Measurements from ENCODE around the gene TFDP2. TPM values are rescaled to one million over a fixed set of nuclear protein-coding genes. Genes with fewer than 3 reads are reported as not detected.

TFDP2 gene
- total RNA-seq, 2 experiments from 2014 or later: 21.2 to 22.8 TPM

DNA sequence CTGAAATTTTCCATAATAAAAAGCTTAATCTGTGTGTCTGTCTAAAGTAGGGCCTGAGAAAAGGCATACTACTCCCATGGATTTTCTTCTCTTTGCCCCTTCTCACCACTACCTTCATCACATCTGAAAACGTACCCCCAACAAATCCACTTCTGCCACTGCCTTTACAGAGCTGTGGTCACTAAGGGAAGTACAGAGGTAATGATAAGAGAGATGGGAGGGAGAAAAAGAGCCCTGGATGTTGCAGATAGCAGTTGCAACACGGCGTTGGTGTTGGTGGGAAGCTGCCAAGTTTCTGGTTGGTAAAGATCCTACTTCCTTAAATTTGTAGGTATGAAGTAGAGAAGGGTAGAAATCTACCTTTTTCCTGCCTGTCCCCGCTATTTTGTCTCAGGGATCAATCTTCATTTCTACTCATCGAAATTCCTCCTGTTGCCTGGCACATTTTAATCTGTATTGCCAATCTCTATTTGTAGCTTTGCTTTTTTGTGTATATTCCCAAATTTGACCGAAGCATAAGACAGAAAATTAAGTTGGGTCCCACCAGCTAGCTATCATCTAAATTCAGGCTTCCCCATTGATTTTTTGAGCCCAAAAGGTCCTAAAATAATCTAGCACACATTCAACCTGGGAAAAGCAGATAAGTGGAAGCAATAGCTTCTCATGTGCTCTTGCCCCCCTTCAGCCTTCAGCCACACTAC is 102.9 kb downstream of the TFDP2 start:
- POLR2A ChIA-PET: interaction anchor here (0.7 kb wide), 1 partner anchor 46 kb away, joined by 3 read pairs; no protein-coding TSS in a partner anchor
- no peak overlapping the region for H3K27ac Mint-ChIP-seq
- no peaks in the 10 kb centered on the region for H3K4me1 Mint-ChIP-seq
- no peaks in the 10 kb centered on the region for H3K9me3 Mint-ChIP-seq
- no peak for DNase-seq
- no peaks in the 10 kb centered on the region for H3K36me3 Mint-ChIP-seq (ENCODE audit: low read depth)
- no peak overlapping the region for H3K4me3 Mint-ChIP-seq
- CTCF ChIA-PET: no interaction called here
- no peaks in the 10 kb centered on the region for H3K27me3 Mint-ChIP-seq

DNA sequence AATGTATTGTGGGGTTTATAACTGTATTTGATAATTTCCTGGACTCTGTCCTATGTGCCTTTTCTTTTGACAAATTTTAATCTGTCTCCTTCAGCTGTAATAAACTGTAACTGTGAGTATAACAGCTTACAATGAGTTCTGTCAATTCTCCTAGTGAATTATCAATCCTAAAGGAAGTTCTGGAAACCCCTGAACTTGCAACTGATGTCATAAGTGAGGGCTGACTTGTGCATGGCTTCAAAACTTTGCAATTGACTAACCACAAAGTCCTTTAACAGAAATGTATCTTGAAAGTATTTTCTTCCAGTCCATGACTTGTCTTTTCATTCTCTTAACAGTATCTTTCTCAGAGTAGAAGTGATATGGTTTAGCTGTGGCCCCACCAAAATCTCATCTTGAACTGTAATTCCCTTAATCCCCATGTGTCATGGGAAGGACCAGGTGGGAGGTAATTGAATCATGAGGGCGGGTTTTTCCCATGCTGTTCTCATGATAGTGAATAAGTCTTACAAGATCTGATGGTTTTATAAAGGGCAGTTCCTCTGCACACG is 108.3 kb downstream of the TFDP2 start:
- H3K4me1 Mint-ChIP-seq: no peaks in the 10 kb centered on the region
- no peak overlapping the region for H3K4me3 Mint-ChIP-seq
- no peaks in the 10 kb centered on the region for H3K9me3 Mint-ChIP-seq
- POLR2A ChIA-PET: no interaction called here
- H3K27me3 Mint-ChIP-seq: no peaks in the 10 kb centered on the region
- CTCF ChIA-PET: no interaction called here
- H3K36me3 Mint-ChIP-seq (ENCODE audit: low read depth): no peaks in the 10 kb centered on the region
- DNase-seq: no peak
- H3K27ac Mint-ChIP-seq: no peak overlapping the region

DNA sequence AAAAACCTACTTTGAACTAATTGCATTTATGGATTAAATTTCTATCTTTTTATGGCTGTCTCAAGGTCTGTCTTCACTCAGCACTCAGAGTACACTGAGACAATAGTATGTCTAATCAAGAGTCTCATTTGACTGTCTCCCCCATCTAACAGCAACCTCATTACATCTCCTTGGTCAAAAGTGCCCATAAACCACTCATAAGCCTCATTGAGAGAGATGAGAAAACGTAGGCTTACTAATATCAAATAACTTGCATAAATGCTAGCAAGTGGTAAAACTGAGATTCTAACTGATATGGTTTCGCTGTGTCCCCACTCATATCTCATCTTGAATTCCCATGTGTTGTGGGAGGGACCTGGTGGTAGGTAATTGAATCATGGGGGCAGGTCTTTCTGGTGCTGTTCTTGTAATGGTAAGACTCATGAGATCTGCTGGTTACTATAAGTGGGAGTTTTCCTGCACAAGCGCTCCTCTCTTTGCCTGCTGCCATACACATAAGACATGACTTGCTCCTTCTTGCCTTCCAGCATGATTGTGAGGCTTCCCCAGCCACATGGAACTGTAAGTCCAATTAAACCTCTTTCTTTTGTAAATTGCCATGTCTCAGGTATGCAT is 113.9 kb downstream of the TFDP2 start:
- H3K27me3 Mint-ChIP-seq: no peaks in the 10 kb centered on the region
- DNase-seq: no peak
- ChIA-PET POLR2A (no interaction called here), CTCF (no interaction called here)
- no peaks in the 10 kb centered on the region for H3K9me3 Mint-ChIP-seq
- H3K4me3 Mint-ChIP-seq: no peak overlapping the region
- H3K4me1 Mint-ChIP-seq: no peaks in the 10 kb centered on the region
- H3K27ac Mint-ChIP-seq: no peak overlapping the region
- no peaks in the 10 kb centered on the region for H3K36me3 Mint-ChIP-seq (ENCODE audit: low read depth)

DNA sequence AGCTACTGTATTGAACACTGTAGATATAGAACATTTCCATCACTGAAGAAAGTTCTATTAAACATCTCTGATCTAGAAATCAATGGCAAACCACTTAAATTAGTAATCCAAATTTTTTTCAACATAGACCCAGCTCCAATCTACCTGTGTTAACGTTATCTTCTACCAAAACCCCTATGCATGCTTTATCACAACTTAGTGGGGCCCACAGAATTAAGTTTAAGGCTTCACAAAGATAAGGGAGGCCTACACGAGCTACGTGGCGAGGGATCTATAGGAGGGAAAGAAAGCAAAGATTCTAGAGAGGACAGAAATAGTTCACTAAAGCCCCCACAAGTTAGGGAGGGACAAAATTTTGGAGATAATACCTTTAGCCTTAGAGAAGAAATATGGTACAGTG is 116.1 kb downstream of the TFDP2 start:
- Mint-ChIP-seq H3K4me3 (no peak overlapping the region), H3K27me3 (no peaks in the 10 kb centered on the region), H3K36me3 (ENCODE audit: low read depth) (no peaks in the 10 kb centered on the region), H3K4me1 (peaks cover 5% of the 10 kb centered on the region), H3K9me3 (no peaks in the 10 kb centered on the region), H3K27ac (no peak overlapping the region)
- ChIA-PET CTCF (no interaction called here), POLR2A (no interaction called here)
- no peak for DNase-seq

DNA sequence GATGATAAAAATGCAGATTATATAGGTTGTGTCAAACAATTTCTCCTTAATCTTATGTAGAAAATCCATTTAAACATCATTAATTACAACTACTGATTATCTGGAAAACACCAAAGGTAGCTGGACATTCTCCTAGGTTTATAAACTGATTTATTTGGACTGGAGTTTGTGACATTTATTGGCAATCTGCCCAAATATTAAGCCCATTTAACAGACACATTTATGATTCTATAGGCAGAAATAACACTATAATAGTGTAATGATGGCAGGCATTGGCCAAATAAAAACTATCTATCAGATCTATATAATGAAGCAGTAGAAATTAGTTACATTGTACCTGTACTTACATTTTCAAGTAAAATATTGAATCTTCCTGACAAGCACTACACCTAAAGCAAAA is 117.8 kb downstream of the TFDP2 start:
- Mint-ChIP-seq H3K4me3 (no peak overlapping the region), H3K36me3 (ENCODE audit: low read depth) (no peaks in the 10 kb centered on the region), H3K4me1 (peaks cover 13% of the 10 kb centered on the region), H3K27me3 (no peaks in the 10 kb centered on the region), H3K9me3 (no peaks in the 10 kb centered on the region), H3K27ac (no peak overlapping the region)
- ChIA-PET POLR2A (no interaction called here), CTCF (no interaction called here)
- DNase-seq: no peak

DNA sequence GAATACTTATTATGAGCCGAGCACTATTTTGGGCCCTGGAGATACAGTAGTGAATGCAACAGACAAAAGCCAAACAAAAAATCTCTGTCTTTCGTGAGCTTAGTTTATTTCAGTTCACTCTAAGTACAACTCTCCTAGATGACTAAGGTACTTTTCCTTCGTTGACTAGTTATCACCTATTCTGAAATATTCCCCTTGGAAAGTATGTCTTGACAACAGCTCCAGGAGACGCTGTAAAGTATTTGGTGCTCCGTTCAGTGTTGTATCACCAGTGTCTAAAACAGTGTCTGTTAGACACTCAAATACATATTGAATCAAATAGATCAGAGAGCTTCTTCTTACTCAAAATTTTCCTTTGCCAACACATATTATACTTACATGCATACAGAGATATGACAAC is 119.6 kb downstream of the TFDP2 start:
- POLR2A ChIA-PET: no interaction called here
- H3K4me1 Mint-ChIP-seq: peaks cover 13% of the 10 kb centered on the region
- no peak for DNase-seq
- H3K4me3 Mint-ChIP-seq: no peak overlapping the region
- CTCF ChIA-PET: interaction anchor here (0.6 kb wide), 1 partner anchor 205 kb away, joined by 4 read pairs; no protein-coding TSS in a partner anchor
- H3K9me3 Mint-ChIP-seq: no peaks in the 10 kb centered on the region
- H3K27ac Mint-ChIP-seq: no peak overlapping the region
- H3K36me3 Mint-ChIP-seq (ENCODE audit: low read depth): no peaks in the 10 kb centered on the region
- no peaks in the 10 kb centered on the region for H3K27me3 Mint-ChIP-seq

DNA sequence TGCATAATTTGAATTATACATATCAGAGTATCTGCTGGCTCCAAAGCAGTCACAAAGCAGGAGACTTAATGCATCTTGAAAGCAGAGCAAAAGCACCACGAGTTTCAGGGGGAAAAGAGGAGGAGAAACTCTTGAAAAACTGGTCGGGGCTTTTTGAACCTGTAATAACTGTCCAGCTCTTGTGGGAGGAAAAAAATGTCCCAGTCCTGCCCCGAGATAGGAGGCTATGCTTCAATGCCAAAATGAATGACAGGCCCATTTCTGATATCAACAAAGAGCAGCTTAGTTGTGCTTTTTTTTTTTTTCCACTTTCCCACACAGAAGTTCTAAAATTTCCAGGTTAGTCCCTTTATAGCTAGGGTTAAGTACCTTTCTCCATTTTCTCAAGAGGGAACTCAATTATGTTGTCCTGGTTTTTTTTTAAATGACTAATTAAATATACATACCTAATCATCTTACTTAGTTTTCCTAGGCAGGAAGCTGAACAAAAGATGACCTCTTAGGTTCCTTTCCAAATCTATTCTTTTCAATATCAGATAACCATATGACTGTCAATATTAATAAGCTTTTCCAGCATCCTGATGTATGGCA is 120.2 kb downstream of the TFDP2 start:
- Mint-ChIP-seq H3K4me1 (peaks cover 13% of the 10 kb centered on the region), H3K9me3 (no peaks in the 10 kb centered on the region), H3K27me3 (no peaks in the 10 kb centered on the region), H3K4me3 (no peak overlapping the region), H3K36me3 (ENCODE audit: low read depth) (no peaks in the 10 kb centered on the region), H3K27ac (no peak overlapping the region)
- DNase-seq: no peak
- POLR2A ChIA-PET: interaction anchor here (0.6 kb wide), 1 partner anchor 276 kb away, joined by 4 read pairs; no protein-coding TSS in a partner anchor
- CTCF ChIA-PET: interaction anchor here (1.1 kb wide), 1 partner anchor 154 kb away, joined by 4 read pairs; no protein-coding TSS in a partner anchor

DNA sequence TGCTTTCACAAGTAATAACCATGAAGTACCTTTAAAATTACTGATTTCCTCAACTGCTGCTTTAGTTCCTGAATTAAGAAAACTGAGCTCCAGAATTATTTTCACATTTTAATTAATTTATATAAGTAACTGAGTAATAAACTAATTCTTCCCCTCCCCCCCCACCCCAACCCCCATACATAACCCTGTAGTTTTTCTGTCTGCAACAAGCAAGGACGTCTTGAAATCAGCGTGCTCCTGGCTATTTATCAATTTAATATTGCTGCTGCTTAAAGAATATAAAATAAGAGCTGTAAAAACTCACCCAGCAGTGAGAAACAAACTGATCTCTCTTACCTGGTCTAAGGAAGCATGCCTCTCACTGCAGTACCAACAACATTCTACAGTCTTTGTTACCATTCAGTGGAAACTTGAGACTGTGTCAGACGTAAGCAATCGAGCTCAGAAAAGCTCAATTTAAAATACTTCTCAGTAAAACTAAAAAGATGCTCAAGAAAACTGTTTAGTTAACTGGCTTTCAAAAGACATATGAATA is 121.0 kb downstream of the TFDP2 start:
- ChIA-PET POLR2A (interaction anchor here (0.9 kb wide), 1 partner anchor 797 kb away, joined by 3 read pairs; the partner anchor contains the start of gene PXYLP1), CTCF (interaction anchor here (1.1 kb wide), 1 partner anchor 153 kb away, joined by 4 read pairs; no protein-coding TSS in a partner anchor)
- Mint-ChIP-seq H3K36me3 (ENCODE audit: low read depth) (no peaks in the 10 kb centered on the region), H3K27me3 (no peaks in the 10 kb centered on the region), H3K9me3 (no peaks in the 10 kb centered on the region), H3K27ac (no peak overlapping the region), H3K4me1 (peaks cover 13% of the 10 kb centered on the region), H3K4me3 (peak overlapping the region; percentile 75)
- no peak for DNase-seq

DNA sequence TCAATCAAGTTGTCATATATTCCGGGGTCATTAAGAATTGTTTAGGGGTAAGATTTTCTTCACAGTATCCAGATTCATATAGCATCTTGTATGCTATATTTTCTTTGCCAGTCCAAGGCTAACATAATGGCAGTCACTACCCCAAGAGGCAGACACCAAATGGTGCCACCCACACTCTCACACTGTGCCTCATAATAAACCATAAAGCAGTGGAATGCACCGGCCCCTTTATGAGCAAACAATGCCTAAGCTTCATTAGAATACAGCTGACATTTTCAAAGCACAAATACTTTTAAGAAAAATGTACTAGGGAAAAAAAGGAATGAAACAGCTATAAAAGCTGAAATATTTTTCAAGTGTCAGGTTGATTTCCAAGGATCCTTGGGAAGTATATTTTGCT is 121.6 kb downstream of the TFDP2 start:
- Mint-ChIP-seq H3K36me3 (ENCODE audit: low read depth) (no peaks in the 10 kb centered on the region), H3K4me1 (peaks cover 13% of the 10 kb centered on the region), H3K27ac (no peak overlapping the region), H3K4me3 (peak overlapping the region; percentile 60), H3K9me3 (no peaks in the 10 kb centered on the region), H3K27me3 (no peaks in the 10 kb centered on the region)
- CTCF ChIA-PET: interaction anchor here (1.1 kb wide), 1 partner anchor 152 kb away, joined by 4 read pairs; no protein-coding TSS in a partner anchor
- POLR2A ChIA-PET: interaction anchor here (0.9 kb wide), 1 partner anchor 796 kb away, joined by 3 read pairs; the partner anchor contains the start of gene PXYLP1
- no peak for DNase-seq

DNA sequence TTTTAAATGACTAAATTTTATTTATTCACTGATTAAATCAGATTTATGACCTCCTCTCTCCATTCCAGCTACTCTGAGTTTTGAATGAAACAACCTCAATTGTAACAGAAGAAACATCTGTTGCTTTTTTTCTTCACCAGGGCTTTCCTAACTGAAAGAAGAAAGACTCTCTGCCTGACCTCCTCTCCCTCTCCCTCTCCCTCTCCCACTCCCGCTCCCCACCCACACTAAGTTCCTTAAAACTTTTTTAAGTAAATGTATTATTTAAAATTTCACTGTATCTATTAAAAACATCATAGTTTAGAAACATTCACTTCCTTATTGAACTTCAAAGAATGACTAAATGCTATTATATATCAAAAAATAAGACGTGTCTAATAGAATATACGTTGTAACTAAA is 122.0 kb downstream of the TFDP2 start:
- DNase-seq: no peak
- Mint-ChIP-seq H3K27me3 (no peaks in the 10 kb centered on the region), H3K9me3 (no peaks in the 10 kb centered on the region), H3K4me3 (peak overlapping the region; percentile 60), H3K36me3 (ENCODE audit: low read depth) (no peaks in the 10 kb centered on the region), H3K4me1 (peaks cover 16% of the 10 kb centered on the region), H3K27ac (no peak overlapping the region)
- POLR2A ChIA-PET: interaction anchor here (0.9 kb wide), 1 partner anchor 796 kb away, joined by 3 read pairs; the partner anchor contains the start of gene PXYLP1
- CTCF ChIA-PET: no interaction called here

DNA sequence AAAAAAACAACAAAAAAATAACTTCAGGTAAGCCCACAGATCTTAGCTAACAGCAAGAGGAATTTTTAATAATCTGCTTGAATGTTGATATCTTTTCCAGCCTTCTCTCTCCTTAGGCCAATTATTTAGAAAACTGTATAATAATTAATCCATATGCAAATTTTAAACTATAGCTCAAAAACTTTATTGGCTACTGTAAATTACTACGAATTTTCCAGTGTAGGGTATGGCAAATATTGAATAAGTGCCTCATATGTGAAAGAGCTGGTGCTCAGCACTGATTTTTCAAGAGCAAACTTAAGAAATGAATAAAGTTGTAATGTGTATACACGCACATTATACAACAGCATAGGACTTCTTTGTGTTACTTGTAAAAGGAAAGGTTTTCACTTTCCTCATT is 123.0 kb downstream of the TFDP2 start:
- no peaks in the 10 kb centered on the region for H3K27me3 Mint-ChIP-seq
- no peaks in the 10 kb centered on the region for H3K9me3 Mint-ChIP-seq
- no peaks in the 10 kb centered on the region for H3K36me3 Mint-ChIP-seq (ENCODE audit: low read depth)
- DNase-seq: no peak
- POLR2A ChIA-PET: interaction anchor here (0.7 kb wide), 1 partner anchor 624 kb away, joined by 3 read pairs; no protein-coding TSS in a partner anchor
- no peak overlapping the region for H3K27ac Mint-ChIP-seq
- no peak overlapping the region for H3K4me3 Mint-ChIP-seq
- H3K4me1 Mint-ChIP-seq: peaks cover 23% of the 10 kb centered on the region
- CTCF ChIA-PET: interaction anchor here (0.6 kb wide), 1 partner anchor 721 kb away, joined by 4 read pairs; no protein-coding TSS in a partner anchor

DNA sequence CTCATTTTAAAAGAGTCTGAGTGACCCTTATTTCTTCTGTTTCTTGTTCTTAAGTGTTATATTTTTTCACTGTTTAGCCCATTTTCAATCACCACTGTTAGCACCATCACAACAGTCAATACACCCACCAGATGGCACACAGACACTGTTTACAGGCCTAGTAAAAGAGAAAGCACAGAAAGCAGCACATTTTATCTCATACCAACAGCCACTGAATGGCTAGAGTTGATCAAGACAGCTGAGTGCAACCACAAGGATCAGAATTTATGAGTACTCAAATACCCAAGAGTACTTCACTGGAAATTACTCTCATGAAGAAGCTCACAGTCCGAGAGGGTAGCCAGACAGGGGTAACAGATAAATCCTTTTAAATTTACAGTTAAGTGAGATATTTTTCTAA is 127.0 kb downstream of the TFDP2 start:
- ChIA-PET CTCF (interaction anchor here (0.6 to 0.7 kb wide), 2 partner anchors 106 to 487 kb away, joined by 3 to 9 read pairs; no protein-coding TSS in a partner anchor), POLR2A (no interaction called here)
- H3K27me3 Mint-ChIP-seq: no peaks in the 10 kb centered on the region
- no peak overlapping the region for H3K27ac Mint-ChIP-seq
- no peak for DNase-seq
- no peak overlapping the region for H3K4me3 Mint-ChIP-seq
- peaks cover 33% of the 10 kb centered on the region for H3K4me1 Mint-ChIP-seq
- peaks cover 2% of the 10 kb centered on the region for H3K36me3 Mint-ChIP-seq (ENCODE audit: low read depth)
- H3K9me3 Mint-ChIP-seq: no peaks in the 10 kb centered on the region

DNA sequence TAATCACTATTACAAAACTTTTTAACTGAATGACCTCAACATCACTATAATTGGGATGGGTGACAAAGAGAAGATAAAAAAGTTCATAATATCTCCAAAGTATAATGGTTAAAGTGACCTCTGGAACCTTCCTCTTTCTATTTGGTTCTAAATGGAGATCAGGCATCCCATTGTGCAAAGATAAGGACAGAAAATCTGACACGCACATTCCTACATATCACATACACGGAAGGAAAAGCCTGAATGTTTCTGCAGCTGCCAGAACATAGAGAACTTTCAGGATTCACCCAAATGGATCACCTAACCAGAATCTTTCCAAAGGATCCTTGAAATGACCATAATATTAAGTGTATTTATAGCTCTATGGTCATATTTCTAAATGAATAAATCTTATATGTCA is 128.2 kb downstream of the TFDP2 start:
- Mint-ChIP-seq H3K9me3 (no peaks in the 10 kb centered on the region), H3K4me1 (peaks cover 29% of the 10 kb centered on the region), H3K27me3 (no peaks in the 10 kb centered on the region), H3K36me3 (ENCODE audit: low read depth) (peaks cover 2% of the 10 kb centered on the region), H3K27ac (no peak overlapping the region), H3K4me3 (no peak overlapping the region)
- ChIA-PET POLR2A (no interaction called here), CTCF (interaction anchor here (1.1 to 1.2 kb wide), 3 partner anchors 259 to 393 kb away, joined by 3 read pairs; partner anchors contain the start of gene RNF7)
- DNase-seq: no peak

Measured in activated CD4-positive, alpha-beta memory T cell treated with anti-CD3 and anti-CD28 coated beads, Interleukin-2, amount 10 ng/mL, durations not matched to agents 7 days and 5 days (primary cell).